Thyroid gland (tissue), 4 donors: ENCODE data around the gene PCDH1.
"Not testable (repeated sequence)": the region's sequence is repeated elsewhere in the genome, so short reads cannot be mapped to it uniquely, and the experiment has no call there.

Source experiments
- CTCF ChIP-seq, 6 experiments: fragments of 200-600 bp in 3 of 6; fragments of 450-650 bp in 3 of 6; sonication (generic) in 3 of 6; IDR thresholded peaks; one replicate each; pipeline ENCODE4 v1.5.1; 2016 to 2019; ENCODE audit warnings: antibody characterized with exemption in 6 of 6, mild to moderate bottlenecking in 2 of 6, inconsistent platforms in 1 of 6, moderate library complexity in 1 of 6
- POLR2A ChIP-seq, 2 donors: fragments of 450-650 bp; IDR thresholded peaks; one replicate each; pipeline ENCODE4 v1.6.1; 2017; ENCODE audit warnings: antibody characterized with exemption in 2 of 2, mild to moderate bottlenecking in 2 of 2, moderate library complexity in 1 of 2

GRCh38 chr5:141922827-141923447 lies 44.7 kb upstream of the PCDH1 start:
- TF ChIP-seq CTCF, POLR2A (IDR thresholded peaks at IDR 0.05): not testable (repeated sequence)
